ENCODE data around the gene RAB25.
"Not testable (repeated sequence)": the region's sequence is repeated elsewhere in the genome, so short reads cannot be mapped to it uniquely, and the experiment has no call there.

The RAB25 gene

GRCh38 chr1:156055281-156056048 lies 5.5 kb upstream of the RAB25 start:
- DNase-seq = no peak

- DNase-seq = no peak
Measured at GRCh38 chr1:156056326-156056849, 4.6 kb upstream of the RAB25 start.

- DNase-seq = no peak
Measured at GRCh38 chr1:156062189-156062588, 1.2 kb downstream of the RAB25 start.

GRCh38 chr1:156063997-156064285 lies 3.0 kb downstream of the RAB25 start:
- no peak for DNase-seq

GRCh38 chr1:156064615-156065014 lies 3.7 kb downstream of the RAB25 start:
- no peak for DNase-seq

GRCh38 chr1:156065212-156065611 lies 4.3 kb downstream of the RAB25 start:
- DNase-seq = no peak

- DNase-seq = no peak
Measured at GRCh38 chr1:156065871-156066270, 4.9 kb downstream of the RAB25 start.

GRCh38 chr1:156067262-156067661 lies 6.3 kb downstream of the RAB25 start:
- DNase-seq = no peak

- DNase-seq = no peak
Measured at GRCh38 chr1:156069490-156070455, 8.8 kb downstream of the RAB25 start.

GRCh38 chr1:156070548-156070947 lies 9.6 kb downstream of the RAB25 start:
- DNase-seq = peak; percentile 83

GRCh38 chr1:156071332-156071816 lies 10.4 kb downstream of the RAB25 start:
- not testable (repeated sequence) for DNase-seq

GRCh38 chr1:156072251-156072650 lies 11.3 kb downstream of the RAB25 start:
- DNase-seq = no peak

- DNase-seq = peak; percentile 18
Measured at GRCh38 chr1:156073110-156073687, 12.2 kb downstream of the RAB25 start.

GRCh38 chr1:156073740-156074139 lies 12.8 kb downstream of the RAB25 start:
- DNase-seq = peak; percentile 91

GRCh38 chr1:156074661-156075060 lies 13.7 kb downstream of the RAB25 start:
- DNase-seq = peak; percentile 55

GRCh38 chr1:156075162-156075561 lies 14.2 kb downstream of the RAB25 start:
- peak; percentile 23 for DNase-seq

- no peak for DNase-seq
Measured at GRCh38 chr1:156075775-156076204, 14.8 kb downstream of the RAB25 start.

GRCh38 chr1:156076609-156077429 lies 15.9 kb downstream of the RAB25 start:
- no peak for DNase-seq

GRCh38 chr1:156077430-156077760 lies 16.4 kb downstream of the RAB25 start:
- DNase-seq = no peak

- DNase-seq = no peak
Measured at GRCh38 chr1:156078728-156079127, 17.8 kb downstream of the RAB25 start.

GRCh38 chr1:156079762-156080161 lies 18.8 kb downstream of the RAB25 start:
- DNase-seq = no peak

GRCh38 chr1:156080241-156080862 lies 19.4 kb downstream of the RAB25 start:
- no peak for DNase-seq
